Measurements from ENCODE around the gene ESPL1. TPM values are rescaled to one million over a fixed set of nuclear protein-coding genes. Genes with fewer than 3 reads are reported as not detected.

Gene ESPL1
- total RNA-seq, 2 experiments from 2014 or later = 60.8 to 66.9 TPM

GRCh38 chr12:53338916-53339315, 70.8 kb downstream of the ESPL1 start:
- intact Hi-C loops (cut with DNase I, micrococcal nuclease) = no loop called here
- ATAC-seq (no peak), DNase-seq (no peak)
- H3K4me3 Mint-ChIP-seq = no peak overlapping the region
- H3K4me1 Mint-ChIP-seq = peaks cover 20% of the 10 kb centered on the region
- ChIA-PET CTCF (no interaction called here), POLR2A (interaction anchor here (0.6 kb wide), 1 partner anchor 15 kb away, joined by 3 read pairs; no protein-coding TSS in a partner anchor)
- H3K27me3 Mint-ChIP-seq = peaks cover 34% of the 10 kb centered on the region
- H3K9me3 Mint-ChIP-seq (ENCODE audit: low read depth) = no peaks in the 10 kb centered on the region
- no peaks in the 10 kb centered on the region for H3K36me3 Mint-ChIP-seq (ENCODE audit: low read depth)
- no peak overlapping the region for H3K27ac Mint-ChIP-seq

- ATAC-seq = no peak
- POLR2A ChIA-PET = no interaction called here
- DNase-seq = peak; percentile 19
- CTCF ChIA-PET = interaction anchor here (1.0 to 1.1 kb wide), 3 partner anchors 12 to 126 kb away, joined by 3 to 5 read pairs (median 3); no protein-coding TSS in a partner anchor
- Mint-ChIP-seq H3K27ac (no peak overlapping the region), H3K4me3 (no peak overlapping the region), H3K27me3 (peaks cover 28% of the 10 kb centered on the region), H3K9me3 (ENCODE audit: low read depth) (no peaks in the 10 kb centered on the region), H3K4me1 (peaks cover 31% of the 10 kb centered on the region), H3K36me3 (ENCODE audit: low read depth) (no peaks in the 10 kb centered on the region)
- intact Hi-C loops (cut with DNase I, micrococcal nuclease) = no loop called here
These were observed 72.3 kb downstream of the ESPL1 start for GRCh38 chr12:53340398-53340797.

Other genes starting within 250 kb of the ESPL1 start
- gene TNS2, start 218.2 kb upstream of the ESPL1 start, total RNA-seq = 1 to 10 TPM in 1 of 2 experiments, under 1 TPM in 1; 0.77 to 2.4 TPM
- gene SPRYD3, start 188.9 kb upstream of the ESPL1 start, total RNA-seq = 10 to 100 TPM; 13.7 to 18.2 TPM
- 1 to 10 TPM; 1.3 to 2.4 TPM for gene IGFBP6, start 170.6 kb upstream of the ESPL1 start, total RNA-seq
- under 1 TPM; 0.57 to 0.79 TPM for gene SOAT2, start 164.8 kb upstream of the ESPL1 start, total RNA-seq
- 10 to 100 TPM; 34.9 to 40.2 TPM for gene ZNF740, start 87.6 kb upstream of the ESPL1 start, total RNA-seq
- 10 to 100 TPM; 20.0 to 23.1 TPM for gene CSAD, start 87.4 kb upstream of the ESPL1 start, total RNA-seq
- 10 to 100 TPM; 73.0 to 77.6 TPM for gene ITGB7, start 61.0 kb upstream of the ESPL1 start, total RNA-seq
- 10 to 100 TPM; 20.0 to 21.6 TPM for gene RARG, start 36.1 kb upstream of the ESPL1 start, total RNA-seq
- 100 to 1,000 TPM; 253 to 322 TPM for gene PFDN5, start 27.2 kb downstream of the ESPL1 start, total RNA-seq
- 10 to 100 TPM; 61.9 to 68.8 TPM for gene MYG1, start 31.4 kb downstream of the ESPL1 start, total RNA-seq
- 10 to 100 TPM; 65.5 to 72.5 TPM for gene AAAS, start 53.3 kb downstream of the ESPL1 start, total RNA-seq
- gene SP7, start 68.1 kb downstream of the ESPL1 start, total RNA-seq = not detected
- 10 to 100 TPM; 76.8 to 93.5 TPM for gene SP1, start 111.9 kb downstream of the ESPL1 start, total RNA-seq
- not detected for gene AMHR2, start 155.6 kb downstream of the ESPL1 start, total RNA-seq
- 100 to 1,000 TPM; 250 to 266 TPM for gene PRR13, start 173.4 kb downstream of the ESPL1 start, total RNA-seq
- gene PCBP2, start 183.8 kb downstream of the ESPL1 start, total RNA-seq = 100 to 1,000 TPM; 881 to 999 TPM
- 10 to 100 TPM; 12.6 to 13.8 TPM for gene MAP3K12, start 231.2 kb downstream of the ESPL1 start, total RNA-seq
- gene TARBP2, start 233.0 kb downstream of the ESPL1 start, total RNA-seq = 10 to 100 TPM; 28.3 to 30.2 TPM
- not detected for gene NPFF, start 239.2 kb downstream of the ESPL1 start, total RNA-seq

All from activated CD4-positive, alpha-beta T cell treated with anti-CD3 and anti-CD28 coated beads for 36 hours (primary cell).